ENCODE measurements around the gene SYP.

SYP gene

DNA sequence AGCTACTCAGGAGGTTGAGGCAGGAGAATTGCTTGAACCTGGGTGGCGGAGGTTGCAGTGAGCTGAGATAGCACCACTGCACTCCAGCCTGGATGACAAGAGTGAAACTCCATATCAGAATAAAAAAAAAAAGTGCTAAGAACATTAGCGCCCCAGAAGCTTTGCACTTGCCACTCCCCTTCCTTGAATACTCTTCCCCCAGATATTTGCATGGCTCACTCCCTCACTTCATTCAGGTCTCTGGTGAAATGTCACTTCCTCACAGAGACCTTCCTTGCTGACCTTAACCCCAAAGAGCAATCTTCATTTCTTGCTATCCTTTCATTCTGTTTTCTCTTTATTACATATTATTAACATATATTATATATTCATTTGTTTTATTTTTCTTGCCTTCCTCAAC is 21.9 kb upstream of the SYP start:
- no peak for DNase-seq (ENCODE audit: low read depth in 4 of 4, low spot score in 1 of 4)

DNA sequence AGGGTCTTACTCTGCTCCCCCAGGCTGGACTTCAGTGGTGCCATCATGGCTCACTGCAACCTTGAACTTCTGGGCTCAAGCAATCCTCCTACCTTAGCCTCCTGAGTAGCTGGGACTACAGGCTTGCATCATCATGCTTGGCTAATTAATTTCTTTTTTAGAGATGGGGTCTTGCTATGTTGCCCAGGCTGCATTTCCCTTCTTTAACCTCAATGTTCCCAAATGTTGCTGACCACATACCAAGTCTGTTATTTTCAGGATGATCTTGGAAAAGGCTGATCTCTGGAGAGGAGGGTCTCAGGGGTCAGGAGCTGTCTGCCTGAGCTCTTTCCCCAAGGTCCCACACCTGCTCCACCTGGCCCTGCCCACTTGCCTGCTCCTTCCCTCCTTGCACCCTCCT is 20.1 kb upstream of the SYP start:
- no peak for DNase-seq (ENCODE audit: low read depth in 4 of 4, low spot score in 1 of 4)

DNA sequence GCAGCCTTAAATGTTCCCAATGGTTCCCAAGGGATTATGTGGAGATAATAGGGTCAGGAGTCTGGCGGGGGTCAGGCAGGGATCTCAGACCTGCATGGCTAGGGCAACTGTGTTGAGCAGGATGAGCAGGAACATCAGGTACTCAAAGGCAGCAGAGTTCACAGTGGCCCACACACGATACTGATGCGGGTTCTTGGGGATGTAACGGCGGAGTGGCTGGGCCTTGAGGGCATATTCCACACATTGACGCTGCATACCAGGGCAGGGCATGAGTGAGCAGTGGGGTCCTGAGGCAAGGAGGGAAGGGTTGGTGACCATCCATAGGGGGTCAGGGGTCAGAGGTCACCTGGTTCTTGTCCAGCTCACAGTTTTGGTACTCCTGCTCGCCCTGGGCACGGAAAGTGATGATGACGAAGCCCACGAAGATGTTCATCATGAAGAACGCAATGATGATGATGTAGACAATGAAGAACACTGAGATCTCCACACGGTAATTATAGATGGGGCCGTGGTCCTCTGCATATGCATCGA is 15.1 kb upstream of the SYP start:
- no peak for DNase-seq (ENCODE audit: low read depth in 4 of 4, low spot score in 1 of 4)

DNA sequence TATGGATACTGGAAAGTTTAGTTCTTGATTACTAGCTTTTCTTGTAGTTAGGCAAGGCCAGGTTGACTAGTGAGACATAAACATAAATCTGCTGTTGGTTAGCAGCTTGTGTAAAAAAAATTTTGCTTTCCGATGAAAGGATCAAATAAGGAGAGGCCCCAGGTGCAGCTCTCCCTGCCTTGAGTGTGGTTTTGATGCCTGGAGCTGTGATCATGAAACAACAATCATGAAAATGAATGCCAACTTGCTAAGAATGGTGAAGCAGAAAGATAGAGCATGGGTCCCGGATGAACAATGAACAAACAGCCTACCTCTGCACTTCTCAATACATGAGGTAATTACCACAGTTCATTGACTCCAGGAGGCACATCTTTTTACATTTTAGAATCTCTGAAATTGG is 14.4 kb upstream of the SYP start:
- DNase-seq (ENCODE audit: low read depth in 4 of 4, low spot score in 1 of 4) = no peak

DNA sequence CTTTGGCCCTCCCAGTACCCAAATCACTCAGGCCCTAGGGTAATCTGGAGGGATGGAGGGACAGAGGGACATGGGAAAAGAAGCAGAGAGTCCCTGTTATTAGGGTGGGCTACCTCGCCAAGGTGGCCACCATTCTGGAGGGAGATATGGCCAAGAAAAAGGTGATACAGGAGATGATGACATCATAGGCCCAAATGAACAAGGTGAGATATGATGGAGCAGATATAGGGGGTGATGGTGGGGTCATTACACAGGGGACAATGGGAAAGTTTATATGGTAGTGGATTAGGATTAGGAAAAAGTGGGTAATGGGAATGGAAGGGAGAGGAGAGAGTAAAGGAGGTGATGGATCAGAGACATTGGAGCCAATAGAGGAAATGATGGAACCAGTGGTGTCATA is 12.9 kb upstream of the SYP start:
- no peak for DNase-seq (ENCODE audit: low read depth in 4 of 4, low spot score in 1 of 4)

DNA sequence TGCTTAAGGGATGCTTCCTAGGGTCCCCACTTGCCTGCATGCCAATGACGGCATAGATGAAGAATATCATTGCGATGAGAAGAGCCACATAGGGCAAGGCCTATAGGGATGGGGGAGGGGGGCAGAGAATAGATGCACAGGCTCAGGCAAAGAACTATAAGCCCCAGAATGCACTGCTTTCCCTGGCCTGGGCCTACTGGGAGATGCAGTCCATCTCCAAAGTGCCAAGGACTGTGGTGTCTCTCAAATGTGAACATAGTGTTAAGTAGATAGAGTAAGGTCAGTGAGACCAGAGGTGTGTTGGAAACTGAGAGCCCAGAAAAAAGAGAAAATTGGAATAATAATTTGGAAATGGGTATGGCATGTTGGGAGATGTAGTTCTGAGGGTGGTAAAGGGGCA is 12.2 kb upstream of the SYP start:
- DNase-seq (ENCODE audit: low read depth in 4 of 4, low spot score in 1 of 4) = no peak

DNA sequence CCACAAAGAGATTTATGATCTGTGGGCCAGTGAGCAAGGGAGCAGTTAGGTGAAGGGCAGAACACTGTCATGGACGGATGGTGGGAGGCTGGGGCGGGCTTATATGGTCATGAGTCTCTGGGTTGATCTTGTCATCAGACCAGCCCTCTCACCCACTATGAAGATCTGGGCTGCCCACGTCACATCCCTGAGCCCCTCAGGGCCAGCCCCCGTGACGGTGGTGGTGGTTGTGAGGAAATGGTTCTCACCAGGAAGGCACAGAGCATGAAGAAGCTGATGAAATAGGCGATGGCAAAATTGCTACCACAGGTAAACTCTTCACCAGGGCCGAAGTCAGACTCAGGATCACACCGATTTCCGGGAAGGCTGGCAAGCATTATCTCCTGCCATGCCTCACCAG is 11.1 kb upstream of the SYP start:
- no peak for DNase-seq (ENCODE audit: low read depth in 4 of 4, low spot score in 1 of 4)

DNA sequence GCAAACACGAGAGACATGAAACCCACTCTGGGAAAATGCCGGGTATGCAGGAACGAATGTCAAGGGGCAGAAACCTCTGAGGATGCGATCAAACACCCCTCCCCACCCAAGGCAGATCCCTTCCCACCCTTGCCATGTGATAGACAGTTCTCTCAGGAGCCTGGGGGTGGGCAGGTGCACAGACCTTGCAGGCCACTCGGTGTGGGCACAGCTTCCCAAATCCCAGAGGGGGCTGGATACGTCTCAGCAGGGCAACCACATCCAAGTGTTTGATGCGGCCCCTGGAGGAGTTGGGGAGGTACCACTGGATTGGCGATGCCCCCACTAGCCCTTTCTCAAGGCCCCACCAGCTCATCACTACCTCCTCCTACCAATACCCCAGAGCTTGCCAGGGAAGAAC is 10.4 kb upstream of the SYP start:
- DNase-seq (ENCODE audit: low read depth in 4 of 4, low spot score in 1 of 4) = no peak

DNA sequence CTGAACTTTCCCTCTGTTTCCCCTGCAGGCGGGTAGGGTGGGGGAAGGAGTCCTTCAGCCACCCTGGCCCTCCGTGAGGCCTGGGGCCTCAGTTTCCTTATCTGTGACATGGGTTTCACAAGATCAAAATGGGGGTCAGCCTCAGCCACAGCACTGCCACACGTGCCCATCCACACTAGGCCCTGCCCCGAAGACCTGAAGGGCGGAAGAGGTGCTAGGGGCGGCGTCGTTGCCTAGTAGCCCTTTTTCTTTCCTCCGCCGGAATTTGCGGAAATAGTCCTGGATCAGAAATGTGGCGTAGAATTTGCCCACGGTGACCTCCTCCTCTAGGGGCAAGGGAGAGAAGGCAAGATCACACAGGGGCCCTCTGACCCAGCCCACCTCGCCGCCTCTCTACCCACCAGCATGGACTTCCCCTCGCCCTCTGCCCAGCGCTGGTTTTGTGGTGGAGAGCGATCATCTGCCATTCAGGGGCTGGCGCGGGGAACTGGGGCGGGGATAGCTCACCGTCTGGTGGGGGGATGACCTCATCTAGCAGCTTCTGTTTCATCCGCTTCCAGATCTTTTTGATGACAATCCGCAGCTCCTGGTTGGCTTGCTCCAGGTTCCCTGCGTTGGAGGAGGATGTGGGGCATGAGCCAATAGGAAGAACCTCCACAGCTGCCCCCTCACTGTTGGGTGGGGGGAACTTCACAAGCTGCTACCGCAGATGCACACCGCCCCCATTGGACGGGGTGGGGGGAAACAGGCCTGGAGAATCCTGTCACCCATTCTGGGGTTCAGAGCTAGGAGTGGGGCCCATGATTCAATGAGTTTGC is 9.7 kb upstream of the SYP start:
- no peak for DNase-seq (ENCODE audit: low read depth in 4 of 4, low spot score in 1 of 4)

DNA sequence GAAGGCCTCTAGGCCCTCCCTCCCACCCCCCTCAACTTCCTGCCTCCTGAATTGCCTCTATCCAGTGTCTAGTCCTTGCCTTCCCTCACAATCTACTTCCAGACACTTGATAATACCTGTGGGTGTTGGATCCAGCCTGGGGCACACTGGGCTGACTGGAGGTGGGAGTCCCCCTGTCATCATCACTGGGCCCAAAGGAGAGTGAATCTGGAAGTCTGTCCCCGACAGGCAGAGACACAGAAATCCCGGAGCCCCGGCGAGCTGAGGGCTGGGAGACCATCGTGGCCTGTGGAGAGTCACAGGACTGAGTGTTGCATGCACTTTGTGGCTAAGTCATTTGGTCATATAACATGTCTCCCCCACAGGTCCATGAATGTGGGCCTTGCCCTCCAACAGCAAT is 8.4 kb upstream of the SYP start:
- no peak for DNase-seq (ENCODE audit: low read depth in 4 of 4, low spot score in 1 of 4)

DNA sequence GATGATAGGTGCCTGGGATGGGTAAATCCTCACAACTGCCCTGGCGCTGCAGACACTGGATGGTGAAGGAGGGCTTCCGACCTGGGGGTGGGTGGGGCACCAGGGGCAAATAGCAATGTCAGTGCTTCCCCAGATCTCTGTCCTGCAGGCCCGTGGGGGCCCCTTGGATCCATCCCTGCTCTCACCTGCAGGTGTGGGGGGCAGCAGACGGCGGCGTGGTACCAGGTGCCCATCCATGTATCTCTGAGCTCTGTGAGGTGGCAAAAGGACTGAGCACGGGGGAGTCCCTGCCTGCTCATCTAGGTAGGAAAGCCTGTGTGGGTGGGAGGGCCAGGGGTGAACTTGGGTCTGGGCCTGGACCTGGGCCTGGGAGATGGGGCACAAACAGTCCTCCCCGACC is 6.5 kb upstream of the SYP start:
- DNase-seq (ENCODE audit: low read depth in 4 of 4, low spot score in 1 of 4) = no peak

DNA sequence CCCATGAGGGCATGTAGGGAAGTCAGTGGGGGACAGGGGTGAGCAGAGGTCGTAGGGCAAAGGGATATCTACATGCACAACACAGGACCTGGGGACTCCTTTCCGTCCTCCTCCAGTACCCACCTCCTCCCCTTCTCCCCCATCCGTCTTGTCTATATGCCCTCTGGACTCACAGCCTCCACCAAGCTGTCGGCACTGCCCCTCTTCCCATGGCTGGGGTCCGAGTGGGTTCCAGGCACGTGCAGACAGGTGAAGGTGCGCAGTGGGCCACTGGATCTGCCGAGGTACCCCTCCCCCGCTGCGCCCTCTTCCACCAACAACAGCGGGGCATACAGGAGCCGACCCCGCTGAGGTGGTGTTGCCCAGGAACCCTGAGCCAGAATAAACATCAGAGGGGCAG is 5.5 kb upstream of the SYP start:
- no peak for DNase-seq (ENCODE audit: low read depth in 4 of 4, low spot score in 1 of 4)

DNA sequence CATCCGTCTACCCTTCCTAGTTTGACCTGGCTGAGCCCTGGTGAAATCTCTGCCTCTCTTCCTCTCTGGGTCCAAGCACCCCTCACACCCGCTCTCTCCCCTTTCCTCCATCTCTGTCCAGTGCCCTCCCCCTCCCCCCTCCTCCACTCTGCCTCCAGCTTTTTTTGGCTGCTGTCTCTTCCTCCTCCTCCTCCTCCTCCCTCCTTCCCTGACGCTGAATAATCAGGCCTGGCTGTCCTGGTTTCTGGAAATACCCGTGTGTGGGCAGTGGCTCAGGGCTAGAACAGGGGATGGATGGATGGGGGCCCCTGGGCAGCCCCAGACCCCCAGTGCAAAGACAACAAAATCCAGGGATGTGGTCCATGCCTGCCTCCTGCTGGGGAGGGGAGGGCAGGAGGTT is 4.7 kb upstream of the SYP start:
- no peak for DNase-seq (ENCODE audit: low read depth in 4 of 4, low spot score in 1 of 4)

DNA sequence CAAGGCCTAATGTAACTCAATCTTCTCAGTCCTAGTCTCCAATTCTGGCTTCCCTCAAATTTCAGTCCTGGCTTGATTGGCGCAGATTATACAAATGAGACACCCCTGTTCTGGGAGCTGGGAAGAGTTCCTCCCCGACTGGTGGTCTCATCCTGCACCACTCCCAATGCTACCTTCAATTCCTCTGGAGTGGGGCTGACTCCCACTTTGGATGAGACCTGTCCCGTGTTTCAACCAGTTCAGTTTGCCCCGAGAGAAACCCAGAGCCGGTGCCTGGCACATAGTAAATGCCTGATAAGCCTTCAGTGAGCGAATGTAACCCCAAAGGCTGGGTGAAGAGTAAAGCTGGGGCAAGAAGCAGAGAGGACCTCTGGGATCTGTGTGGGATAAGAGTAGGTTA is 4.0 kb upstream of the SYP start:
- DNase-seq (ENCODE audit: low read depth in 4 of 4, low spot score in 1 of 4) = no peak

DNA sequence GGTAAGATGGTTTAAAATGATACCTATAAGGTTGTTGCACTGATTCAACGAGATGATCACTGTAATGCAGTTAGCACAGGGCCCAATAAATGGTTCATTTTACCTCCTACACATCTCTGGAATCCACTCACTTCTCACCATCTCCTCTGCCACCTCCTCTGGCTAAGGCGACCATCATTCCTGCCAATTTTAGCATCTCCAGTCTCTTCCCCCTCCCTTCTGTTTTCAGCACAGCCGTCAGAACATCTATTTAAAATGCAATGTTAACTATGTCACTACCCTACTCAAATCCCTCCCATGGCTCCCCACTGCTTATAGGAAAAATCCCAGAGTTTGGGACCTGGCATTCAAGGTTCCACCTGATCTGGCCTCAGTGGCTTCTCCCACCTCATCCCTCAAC is 3.5 kb upstream of the SYP start:
- DNase-seq (ENCODE audit: low read depth in 4 of 4, low spot score in 1 of 4) = no peak

DNA sequence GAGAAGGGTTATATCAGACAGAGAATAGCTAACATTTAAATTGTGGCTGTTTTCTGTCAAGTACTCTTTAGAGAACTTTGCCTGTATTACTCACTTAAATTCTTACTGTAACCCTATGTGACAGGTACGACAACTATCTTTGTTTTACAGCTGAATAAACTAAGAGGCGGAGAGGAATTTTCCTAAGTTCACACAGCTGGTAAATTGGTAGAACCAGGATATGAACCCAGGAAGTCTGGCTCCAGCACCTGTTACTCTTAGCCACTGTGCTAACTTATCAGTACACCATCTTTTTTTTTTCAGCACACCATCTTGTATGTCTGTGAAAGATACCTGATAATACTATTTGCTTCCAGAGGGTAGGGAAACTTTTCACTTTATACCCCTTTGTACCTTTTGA is 2.0 kb upstream of the SYP start:
- DNase-seq (ENCODE audit: low read depth in 4 of 4, low spot score in 1 of 4) = no peak

DNA sequence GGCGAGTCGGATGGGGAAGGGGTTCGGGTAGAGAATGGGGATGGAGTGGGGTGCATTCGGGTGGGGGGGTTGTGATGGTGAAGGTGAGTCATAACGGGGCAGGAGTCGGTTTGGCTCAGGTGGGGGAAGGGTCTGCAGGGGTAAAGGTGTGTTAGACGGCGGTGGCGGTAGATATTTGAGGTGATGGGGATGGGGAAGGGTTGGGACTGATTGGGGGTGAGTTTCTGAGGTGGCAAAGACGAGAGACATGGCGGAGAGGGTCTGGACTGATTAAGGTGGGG is 738 bp downstream of the SYP start:
- no peak for DNase-seq (ENCODE audit: low read depth in 4 of 4, low spot score in 1 of 4)

DNA sequence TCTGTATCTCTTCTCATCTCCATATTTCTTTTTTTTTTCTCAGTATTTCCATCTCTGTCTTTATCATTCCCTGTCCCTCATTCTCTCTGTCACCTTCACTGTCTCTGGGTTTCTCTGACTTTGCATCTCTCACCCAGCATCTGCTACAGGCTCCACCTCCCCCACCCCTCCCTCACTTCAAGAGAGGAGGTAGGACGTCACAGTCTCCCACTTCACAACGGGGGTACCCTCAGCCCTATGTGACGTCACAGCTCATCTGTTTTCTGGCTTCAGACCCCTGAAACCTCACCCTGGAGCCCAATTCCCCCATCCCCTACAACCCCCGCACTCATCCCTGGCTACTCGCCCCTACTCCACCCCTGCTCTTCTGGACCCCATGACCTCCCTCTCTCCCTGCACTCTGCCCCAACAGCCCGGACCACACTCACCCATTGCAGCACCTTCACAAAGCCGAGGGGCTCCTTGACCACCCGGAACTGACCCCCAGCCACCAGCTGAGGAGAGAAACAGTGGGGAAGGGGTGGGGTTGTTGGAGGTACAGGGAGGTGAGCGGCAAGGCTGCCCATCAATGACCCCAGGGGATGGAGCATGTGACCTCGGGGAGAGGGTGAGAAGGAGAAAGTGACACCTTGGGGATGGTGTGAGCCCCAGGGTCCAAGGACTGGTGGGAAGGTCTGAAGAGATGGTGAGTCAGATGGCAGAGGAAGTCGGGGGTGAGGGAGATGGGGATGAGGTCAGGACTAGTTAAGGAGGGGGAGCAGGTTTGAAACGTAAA is 1.3 kb downstream of the SYP start:
- DNase-seq (ENCODE audit: low read depth in 4 of 4, low spot score in 1 of 4) = no peak

DNA sequence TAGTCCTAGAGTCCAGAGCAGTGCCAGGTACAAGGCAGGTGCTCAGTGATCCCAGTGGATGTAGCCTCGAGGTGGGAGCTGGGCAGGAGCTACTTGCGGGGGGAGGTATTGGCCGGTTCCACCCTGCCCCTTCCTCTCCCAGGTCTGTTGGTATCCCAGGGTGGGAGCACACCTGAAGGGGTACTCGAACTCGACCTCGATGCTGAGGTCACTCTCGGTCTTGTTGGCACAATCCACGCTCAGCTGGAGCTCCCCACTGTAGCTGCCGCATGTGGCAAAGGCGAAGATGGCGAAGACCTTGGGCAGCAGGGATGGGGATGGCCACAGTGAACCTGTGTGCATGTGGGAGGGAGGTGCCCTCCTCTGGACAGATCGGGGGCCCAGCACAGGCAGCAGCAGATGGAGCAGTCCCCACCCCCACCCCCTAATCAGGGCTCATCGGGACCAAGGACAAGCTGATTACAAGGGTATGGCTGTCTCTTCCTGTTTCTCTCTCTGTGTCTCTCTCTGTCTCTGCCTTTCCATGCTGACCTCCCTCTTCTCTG is 2.4 kb downstream of the SYP start:
- DNase-seq (ENCODE audit: low read depth in 4 of 4, low spot score in 1 of 4) = no peak

DNA sequence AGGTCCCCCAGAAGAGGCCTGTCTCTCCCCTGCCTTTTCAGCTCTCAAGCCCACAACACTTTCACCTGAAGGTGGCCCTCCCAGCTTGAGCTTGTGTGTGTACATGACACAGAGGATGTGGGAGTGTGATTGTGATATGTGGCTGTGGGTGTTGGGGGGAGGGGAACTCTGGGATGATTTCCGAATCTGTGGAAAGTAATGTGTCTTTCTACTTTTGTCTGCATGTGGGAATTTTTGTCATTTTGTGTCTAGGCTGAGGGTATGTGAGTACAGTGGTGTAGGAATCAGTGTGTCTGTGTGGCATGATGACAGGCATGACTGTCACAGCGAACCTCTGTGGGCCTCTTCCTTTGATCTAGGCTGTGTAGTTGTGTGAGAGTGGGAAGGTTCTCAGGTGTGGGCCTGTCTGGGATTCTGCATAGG is 6.4 kb downstream of the SYP start:
- no peak for DNase-seq (ENCODE audit: low read depth in 4 of 4, low spot score in 1 of 4)

DNA sequence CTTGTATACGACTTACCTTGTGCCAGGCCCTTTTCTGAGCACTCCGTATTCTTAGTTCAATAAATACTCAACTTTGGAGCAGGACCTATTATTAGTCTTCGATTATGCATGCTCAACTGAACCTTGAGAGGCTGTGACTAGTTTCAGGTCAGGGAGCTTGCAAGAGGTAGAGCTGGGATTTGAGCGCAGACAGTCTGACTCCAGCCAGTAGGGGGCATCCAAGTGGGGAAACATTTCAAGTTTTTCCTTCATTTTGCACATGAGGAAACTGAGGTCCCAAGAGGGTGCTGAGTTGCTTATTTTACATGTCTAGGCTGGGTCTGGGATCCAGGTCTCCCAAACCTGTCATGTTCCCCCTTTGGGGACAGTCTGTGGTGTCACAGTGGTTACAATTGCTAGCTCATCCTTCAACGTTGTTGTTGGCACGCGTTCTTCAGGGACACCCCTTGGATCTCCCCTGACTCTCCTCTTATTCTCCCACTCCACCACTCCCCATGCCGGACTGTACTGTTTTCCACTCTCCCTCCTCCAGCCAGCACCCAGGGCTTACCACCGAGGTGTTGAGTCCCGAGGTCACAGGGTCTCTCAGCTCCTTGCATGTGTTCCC is 7.2 kb downstream of the SYP start:
- no peak for DNase-seq (ENCODE audit: low read depth in 4 of 4, low spot score in 1 of 4)

DNA sequence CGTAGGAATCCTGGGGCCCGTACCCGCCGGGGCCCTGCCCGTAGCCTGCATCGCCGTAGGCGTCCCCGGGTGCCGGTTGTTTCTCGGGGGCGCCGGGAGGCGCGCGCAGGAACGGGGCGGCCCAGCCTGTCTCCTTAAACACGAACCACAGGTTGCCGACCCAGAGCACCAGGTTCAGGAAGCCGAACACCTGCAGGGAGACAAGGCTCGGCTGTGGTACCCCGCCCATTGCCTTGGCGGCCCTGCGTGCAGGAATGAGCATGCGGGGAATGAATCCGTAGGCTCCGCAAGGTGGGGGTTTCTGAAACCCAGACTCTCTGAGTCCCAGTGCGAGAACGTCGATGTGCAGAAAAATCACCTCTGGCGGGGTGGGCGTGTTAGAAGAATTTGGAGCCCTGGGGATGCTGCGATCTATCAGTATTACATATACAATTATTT is 8.4 kb downstream of the SYP start:
- no peak for DNase-seq (ENCODE audit: low read depth in 4 of 4, low spot score in 1 of 4)

All from stimulated activated CD4-positive, alpha-beta T cell treated with anti-CD3 and anti-CD28 coated beads, Interleukin-1b, Interleukin-23, amount 100 ng/mL, for 24 hours (primary cell).